ENCODE data around the gene KLF12. TPM values are rescaled to one million over a fixed set of nuclear protein-coding genes. Genes with fewer than 3 reads are reported as not detected.

KLF12 gene
- total and polyA plus RNA-seq, 12 donors, result 2.1 to 23.9 (median 19.3) TPM

DNA sequence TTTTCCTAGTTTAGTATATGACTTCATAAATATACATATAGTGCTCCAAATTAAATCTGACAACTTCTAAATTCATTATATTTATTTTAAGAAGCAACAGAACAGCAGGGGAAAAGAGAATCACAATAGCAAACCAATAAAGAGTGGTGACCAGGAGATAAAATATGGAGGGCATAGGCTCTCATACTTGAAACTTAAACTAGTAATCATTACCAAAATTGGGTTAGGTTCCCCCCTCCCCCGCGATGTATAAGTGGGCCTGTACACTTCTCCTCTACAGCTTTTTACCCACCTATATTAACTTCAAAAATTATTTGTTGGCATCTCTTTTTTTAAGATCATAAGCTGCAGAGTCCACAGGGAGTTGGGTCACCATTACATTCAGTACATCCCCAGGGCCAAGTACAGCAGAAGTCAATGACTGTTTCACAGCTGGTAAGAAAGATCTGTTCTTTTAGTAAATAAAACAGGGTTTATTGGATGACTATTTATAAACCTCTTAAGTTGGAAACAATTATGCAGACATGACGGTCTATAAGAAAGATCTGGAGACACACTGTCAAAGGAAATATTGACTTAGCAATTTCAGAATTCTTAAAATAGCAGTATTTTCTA lies 29.4 kb downstream of the KLF12 start:
- DNase-seq, result no peak
- WGBS, 2 donors, result 80 to 83% methylated on average over 3 of the region's 3 CpGs
- intact Hi-C loops (cut with DNase I), result no loop called here

DNA sequence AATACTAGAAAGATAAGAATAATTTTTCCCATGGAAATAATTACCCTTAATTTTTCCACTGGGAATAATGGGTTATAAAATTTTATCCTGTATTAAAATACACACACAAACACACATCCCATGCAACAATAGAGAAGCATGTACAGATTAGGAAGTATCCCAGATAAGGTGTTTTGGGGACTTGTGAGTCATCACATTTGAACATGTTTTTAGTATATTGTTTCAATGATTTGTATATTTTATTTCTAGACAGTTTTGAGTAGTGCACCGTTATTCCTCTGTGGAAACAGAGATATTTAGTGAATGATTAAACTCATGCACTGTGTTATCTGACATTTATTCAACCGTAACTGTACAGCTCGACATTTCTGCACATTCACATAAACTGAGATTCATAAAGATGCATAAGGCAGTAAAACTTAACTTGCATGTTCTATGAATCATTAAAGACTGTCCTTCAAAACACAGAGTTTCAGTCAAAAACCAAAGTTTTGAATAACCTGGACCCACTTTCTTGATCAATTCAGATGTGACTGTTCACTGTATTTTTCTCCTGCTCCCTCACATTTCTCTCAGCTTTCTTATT lies 30.1 kb downstream of the KLF12 start:
- DNase-seq, result no peak
- Histone ChIP-seq H3K9me3 (peaks cover 0 to 11% (median 0%) of the 10 kb centered on the region in 11 donors), H3K4me1 (peaks cover 0 to 37% (median 19%) of the 10 kb centered on the region in 9 donors), H3K27ac (no peak overlapping the region), H3K36me3 (no peaks in the 10 kb centered on the region), H3K4me3 (no peak overlapping the region), H3K27me3 (no peaks in the 10 kb centered on the region)
- WGBS, 2 donors, result 69 to 78% methylated on average over 3 of the region's 3 CpGs
- ATAC-seq, result peak in 1 of 8 donors; percentile 31
- intact Hi-C loops (cut with DNase I), result no loop called here
- TF ChIP-seq, protein P1, sequence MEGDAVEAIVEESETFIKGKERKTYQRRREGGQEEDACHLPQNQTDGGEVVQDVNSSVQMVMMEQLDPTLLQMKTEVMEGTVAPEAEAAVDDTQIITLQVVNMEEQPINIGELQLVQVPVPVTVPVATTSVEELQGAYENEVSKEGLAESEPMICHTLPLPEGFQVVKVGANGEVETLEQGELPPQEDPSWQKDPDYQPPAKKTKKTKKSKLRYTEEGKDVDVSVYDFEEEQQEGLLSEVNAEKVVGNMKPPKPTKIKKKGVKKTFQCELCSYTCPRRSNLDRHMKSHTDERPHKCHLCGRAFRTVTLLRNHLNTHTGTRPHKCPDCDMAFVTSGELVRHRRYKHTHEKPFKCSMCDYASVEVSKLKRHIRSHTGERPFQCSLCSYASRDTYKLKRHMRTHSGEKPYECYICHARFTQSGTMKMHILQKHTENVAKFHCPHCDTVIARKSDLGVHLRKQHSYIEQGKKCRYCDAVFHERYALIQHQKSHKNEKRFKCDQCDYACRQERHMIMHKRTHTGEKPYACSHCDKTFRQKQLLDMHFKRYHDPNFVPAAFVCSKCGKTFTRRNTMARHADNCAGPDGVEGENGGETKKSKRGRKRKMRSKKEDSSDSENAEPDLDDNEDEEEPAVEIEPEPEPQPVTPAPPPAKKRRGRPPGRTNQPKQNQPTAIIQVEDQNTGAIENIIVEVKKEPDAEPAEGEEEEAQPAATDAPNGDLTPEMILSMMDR (IDR thresholded peaks at IDR 0.05), result no peak

More for the DNA sequence above, 29.4 kb downstream of the KLF12 start:
- Histone ChIP-seq H3K27ac (no peak overlapping the region), H3K36me3 (no peaks in the 10 kb centered on the region), H3K9me3 (peaks cover 0 to 11% (median 0%) of the 10 kb centered on the region in 11 donors), H3K4me3 (no peak overlapping the region), H3K27me3 (no peaks in the 10 kb centered on the region), H3K4me1 (peaks cover 0 to 44% (median 19%) of the 10 kb centered on the region in 9 donors)
- peak in 2 of 8 donors; percentile 28 to 56 for ATAC-seq
- TF ChIP-seq, protein P1 (IDR thresholded peaks at IDR 0.05), result no peak

DNA sequence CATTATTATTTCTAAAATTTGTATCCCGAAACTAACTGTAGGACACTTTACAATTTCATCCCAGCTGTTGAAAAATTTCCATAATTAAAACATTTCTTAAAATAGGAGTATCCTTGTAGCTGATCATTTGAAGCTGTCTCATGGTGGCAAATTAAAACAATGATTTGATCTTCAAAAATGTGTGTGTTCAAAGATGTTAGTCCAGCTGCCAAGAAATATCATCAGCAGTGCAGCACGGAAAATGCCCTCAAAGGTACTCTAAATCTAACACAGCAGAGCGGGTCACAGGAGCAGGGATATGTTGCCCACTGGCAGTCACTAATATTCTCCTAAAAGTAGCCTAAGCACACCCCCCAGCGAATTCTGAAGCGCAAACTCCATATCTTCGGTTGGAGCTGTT lies 31.0 kb downstream of the KLF12 start:
- DNase-seq (no peak), ATAC-seq (no peak)
- Histone ChIP-seq H3K4me3 (no peak overlapping the region), H3K4me1 (peaks cover 0 to 38% (median 19%) of the 10 kb centered on the region in 9 donors), H3K27ac (no peak overlapping the region), H3K36me3 (no peaks in the 10 kb centered on the region), H3K27me3 (no peaks in the 10 kb centered on the region), H3K9me3 (peaks cover 0 to 11% (median 0%) of the 10 kb centered on the region in 11 donors)
- intact Hi-C loops (cut with DNase I), result no loop called here
- WGBS, 2 donors, result 71 to 91% methylated on average over 6 of the region's 6 CpGs
- TF ChIP-seq, protein P1 (IDR thresholded peaks at IDR 0.05), result no peak

DNA sequence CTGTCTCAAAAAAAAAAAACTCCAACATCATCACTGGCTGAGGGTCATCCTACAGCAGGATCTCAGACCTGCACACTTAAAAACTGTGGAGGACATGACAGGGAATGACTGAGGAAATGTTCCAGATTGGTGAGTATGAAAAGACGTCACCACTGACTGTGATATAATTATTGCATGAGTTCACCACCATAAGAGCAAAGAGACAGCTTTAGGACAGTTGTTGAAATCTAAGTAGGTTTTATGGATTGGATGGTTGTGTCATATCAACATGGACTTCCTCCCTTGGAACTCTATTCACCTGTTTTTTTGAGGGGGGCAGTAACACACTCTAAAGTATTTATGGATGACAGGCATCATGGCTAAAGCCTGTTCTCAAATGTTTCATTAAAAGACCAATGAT lies 31.5 kb downstream of the KLF12 start:
- peaks cover 0 to 11% (median 0%) of the 10 kb centered on the region in 11 donors for H3K9me3 ChIP-seq
- ATAC-seq, result no peak
- no peak overlapping the region for H3K27ac ChIP-seq
- no peaks in the 10 kb centered on the region for H3K27me3 ChIP-seq
- H3K4me3 ChIP-seq, result no peak overlapping the region
- peaks cover 0 to 39% (median 24%) of the 10 kb centered on the region in 9 donors for H3K4me1 ChIP-seq
- H3K36me3 ChIP-seq, result no peaks in the 10 kb centered on the region
- DNase-seq, result no peak
- intact Hi-C loops (cut with DNase I), result no loop called here
- 69 to 96% methylated on average over 1 of the region's 1 CpG for WGBS, 2 donors
- TF ChIP-seq, protein P1 (IDR thresholded peaks at IDR 0.05), result no peak
